H9 (cell line): ENCODE data around the gene RASGEF1C. TPM values are rescaled to one million over a fixed set of nuclear protein-coding genes. Genes with fewer than 3 reads are reported as not detected.
A peak's percentile ranks its signal among the peaks of the same experiment; 100 is the strongest.
"Not testable (repeated sequence)": the region's sequence is repeated elsewhere in the genome, so short reads cannot be mapped to it uniquely, and the experiment has no call there.

Source experiments
- DNase-seq: peaks from one replicate; pipeline ENCODE4 v3.0.0-alpha.2; 2017
- H2AFZ ChIP-seq: one replicate; pipeline ENCODE4 v1.6.1; 2013; ENCODE audit warnings: mild to moderate bottlenecking, low read length, control low read depth, moderate library complexity
- H2AK5ac ChIP-seq: 2 replicates; pipeline ENCODE4 v1.6.1; 2013; ENCODE audit warnings: low read length, control low read depth, mixed read lengths; ENCODE audit not compliant: insufficient read length
- H2BK120ac ChIP-seq: one replicate; pipeline ENCODE4 v1.6.1; 2013; ENCODE audit warnings: low read depth, mild to moderate bottlenecking, low read length, control low read depth, inconsistent platforms; ENCODE audit not compliant: poor library complexity, severe bottlenecking
- H2BK12ac ChIP-seq: 2 replicates; pipeline ENCODE4 v1.6.1; 2013; ENCODE audit warnings: low read length, control low read depth, mixed read lengths, low read depth; ENCODE audit not compliant: insufficient read length
- H2BK15ac ChIP-seq: 2 replicates; pipeline ENCODE4 v1.6.1; 2013; ENCODE audit warnings: low read depth, low read length, control low read depth
- H2BK20ac ChIP-seq: one replicate; pipeline ENCODE4 v1.6.1; 2013; ENCODE audit warnings: low read depth, mild to moderate bottlenecking, low read length, control low read depth, inconsistent platforms; ENCODE audit not compliant: poor library complexity, severe bottlenecking
- H2BK5ac ChIP-seq: 2 replicates; pipeline ENCODE4 v1.6.1; 2013; ENCODE audit warnings: low read length, control low read depth, mixed read lengths; ENCODE audit not compliant: insufficient read length
- H3K14ac ChIP-seq: 2 replicates; pipeline ENCODE4 v1.6.1; 2013; ENCODE audit warnings: low read length, control low read depth; ENCODE audit not compliant: insufficient read depth
- H3K18ac ChIP-seq: 2 replicates; pipeline ENCODE4 v1.6.1; 2013; ENCODE audit warnings: low read depth, mild to moderate bottlenecking, mixed read lengths, low read length, control low read depth; ENCODE audit not compliant: insufficient read length
- H3K23ac ChIP-seq: 2 replicates; pipeline ENCODE4 v1.6.1; 2013; ENCODE audit warnings: low read length, control low read depth, mixed read lengths, low read depth; ENCODE audit not compliant: insufficient read length
- H3K23me2 ChIP-seq: 2 replicates; pipeline ENCODE4 v1.6.1; 2013; ENCODE audit warnings: low read depth, mild to moderate bottlenecking, mixed read lengths, low read length, control low read depth; ENCODE audit not compliant: insufficient read length, poor library complexity, severe bottlenecking
- H3K27ac ChIP-seq: 2 replicates; pipeline ENCODE4 v1.5.1; 2013; ENCODE audit warnings: low read length, control low read depth, mixed read lengths, low read depth; ENCODE audit not compliant: insufficient read length
- H3K27me3 ChIP-seq: 2 replicates; pipeline ENCODE4 v1.6.1; 2013; ENCODE audit warnings: low read length, control low read depth, inconsistent platforms; ENCODE audit not compliant: insufficient read depth
- H3K4ac ChIP-seq: 2 replicates; pipeline ENCODE4 v1.6.1; 2013; ENCODE audit warnings: low read depth, mild to moderate bottlenecking, control low read depth, inconsistent platforms, low read length, moderate library complexity
- H3K4me1 ChIP-seq: 2 replicates; pipeline ENCODE4 v1.6.1; 2013; ENCODE audit warnings: low read length, control low read depth, inconsistent platforms; ENCODE audit not compliant: insufficient read depth
- H3K4me2 ChIP-seq: 2 replicates; pipeline ENCODE4 v1.6.1; 2013; ENCODE audit warnings: low read length, control low read depth, mixed read lengths; ENCODE audit not compliant: insufficient read length, insufficient read depth
- H3K56ac ChIP-seq: 2 replicates; pipeline ENCODE4 v1.6.1; 2013; ENCODE audit warnings: low read depth, mild to moderate bottlenecking, mixed read lengths, low read length, control low read depth; ENCODE audit not compliant: insufficient read length
- H3K79me1 ChIP-seq: 2 replicates; pipeline ENCODE4 v1.6.1; 2013; ENCODE audit warnings: low read depth, mild to moderate bottlenecking, moderate library complexity, low read length, control low read depth, inconsistent platforms; ENCODE audit not compliant: insufficient read depth, poor library complexity, severe bottlenecking
- H3K79me2 ChIP-seq: 2 replicates; pipeline ENCODE4 v1.6.1; 2013; ENCODE audit warnings: low read length, control low read depth, inconsistent platforms; ENCODE audit not compliant: insufficient read depth
- H3K9ac ChIP-seq: 2 replicates; pipeline ENCODE4 v1.6.1; 2013; ENCODE audit warnings: low read length, control low read depth, mixed read lengths; ENCODE audit not compliant: insufficient read length; ENCODE audit errors: extremely low read depth
- H3K9me3 ChIP-seq: one replicate; pipeline ENCODE4 v1.6.1; 2013; ENCODE audit warnings: low read depth, low read length, inconsistent platforms; ENCODE audit not compliant: control insufficient read depth
- H3T11ph ChIP-seq: one replicate; pipeline ENCODE4 v1.6.1; 2013; ENCODE audit warnings: mild to moderate bottlenecking, low read length, control low read depth, inconsistent platforms
- H4K20me1 ChIP-seq: one replicate; pipeline ENCODE4 v1.6.1; 2013; ENCODE audit not compliant: control insufficient read depth, insufficient read length, insufficient read depth
- H4K5ac ChIP-seq: 2 replicates; pipeline ENCODE4 v1.6.1; 2013; ENCODE audit warnings: low read depth, mild to moderate bottlenecking, mixed read lengths, low read length, control low read depth; ENCODE audit not compliant: insufficient read length
- H4K8ac ChIP-seq: replicated peaks from 2 replicates; pipeline ENCODE4 v1.6.1; 2013; ENCODE audit warnings: low read length, control low read depth, mixed read lengths, low read depth; ENCODE audit not compliant: insufficient read length
- H4K91ac ChIP-seq: 2 replicates; pipeline ENCODE4 v1.6.1; 2013; ENCODE audit warnings: low read depth, mild to moderate bottlenecking, moderate library complexity, mixed read lengths, low read length, control low read depth; ENCODE audit not compliant: insufficient read length
- H3K27ac Mint-ChIP-seq, 3 experiments: 2 replicates in 2 of 3; 3 replicates in 1 of 3; pipeline ENCODE4 v1.8.0; 2020 to 2021; ENCODE audit warnings: mixed read lengths in 3 of 3, mild to moderate bottlenecking in 1 of 3, moderate library complexity in 1 of 3
- H3K27me3 Mint-ChIP-seq: 2 replicates; pipeline ENCODE4 v1.8.0; 2021; ENCODE audit warnings: low read depth, mild to moderate bottlenecking, moderate library complexity, mixed read lengths
- H3K36me3 Mint-ChIP-seq, 3 experiments: 2 replicates in 2 of 3; 3 replicates in 1 of 3; pipeline ENCODE4 v1.8.0; 2020 to 2021; ENCODE audit warnings: low read depth in 3 of 3, mixed read lengths in 3 of 3; ENCODE audit not compliant: insufficient read depth in 1 of 3
- H3K4me1 Mint-ChIP-seq, 2 experiments: 2 replicates each; pipeline ENCODE4 v1.8.0; 2020; ENCODE audit warnings: mixed read lengths in 2 of 2
- H3K4me3 Mint-ChIP-seq, 2 experiments: 2 replicates in 1 of 2; 3 replicates in 1 of 2; pipeline ENCODE4 v1.8.0; 2020 to 2021; ENCODE audit warnings: mild to moderate bottlenecking in 2 of 2, mixed read lengths in 2 of 2, moderate library complexity in 1 of 2
- H3K9me3 Mint-ChIP-seq, 2 experiments: 2 replicates in 1 of 2; 3 replicates in 1 of 2; pipeline ENCODE4 v1.8.0; 2020; ENCODE audit warnings: mild to moderate bottlenecking in 2 of 2, mixed read lengths in 2 of 2, moderate library complexity in 1 of 2
- CTCF ChIP-seq: fragments of 200-600 bp; sonication (generic); conservative IDR thresholded peaks from 3 replicates; pipeline ENCODE4 v1.8.0; 2021; ENCODE audit warnings: antibody characterized with exemption, mild to moderate bottlenecking
- WGBS: extraction: QIAGEN DNeasy Blood & Tissue Kit; methylation state at CpG from one replicate; pipeline ENCODE4 v1.1.7; 2013; ENCODE audit warnings: missing lambda C conversion rate, low lambda C conversion rate, mixed read lengths; ENCODE audit not compliant: insufficient read length; ENCODE audit errors: extremely low coverage; 5-methylcytosine and 5-hydroxymethylcytosine counted together
- total RNA-seq: library from RNA; stranded (reverse); gene quantifications from 2 replicates; pipeline ENCODE4 v1.2.1, GENCODE V29; 2021

RASGEF1C gene
- total RNA-seq, 1 experiment from 2014 or later = 0.83 TPM

GRCh38 chr5:180090098-180090768 lies 118.8 kb downstream of the RASGEF1C start:
- Histone ChIP-seq H2BK20ac (no peak overlapping the region), H3K4me1 (peaks cover 2% of the 10 kb centered on the region; the same call in 1 of the 2 replicates), H2AFZ (no peak overlapping the region), H2AK5ac (no peak overlapping the region), H3K23me2 (peaks cover 4% of the 10 kb centered on the region), H3K27me3 (no peaks in the 10 kb centered on the region), H3K27ac (peak overlapping the region; percentile 63), H3K56ac (no peak overlapping the region), H2BK15ac (peak overlapping the region; percentile 87; the same call in 1 of the 2 replicates), H3K14ac (peak overlapping the region; percentile 81; the same call in 1 of the 2 replicates), H3K23ac (no peak overlapping the region), H4K20me1 (no peaks in the 10 kb centered on the region), H2BK120ac (peak overlapping the region; percentile 87), H4K8ac (no peak overlapping the region), H3K4me2 (peak overlapping the region; percentile 51), H4K5ac (no peak overlapping the region), H3T11ph (peak overlapping the region; percentile 73), H3K79me2 (no peaks in the 10 kb centered on the region), H3K9ac (peak overlapping the region; percentile 58), H3K18ac (peak overlapping the region; percentile 93), H4K91ac (no peak overlapping the region), H3K79me1 (no peaks in the 10 kb centered on the region), H3K9me3 (no peaks in the 10 kb centered on the region), H2BK12ac (no peak overlapping the region), H3K4ac (no peak overlapping the region; the same call in 1 of the 2 replicates), H2BK5ac (no peak overlapping the region)
- Mint-ChIP-seq H3K27ac (peak overlapping the region; percentile 95 to 98 (median 98)), H3K4me1 (peaks cover 35 to 50% of the 10 kb centered on the region in 2 experiments), H3K4me3 (peak overlapping the region; percentile 62 to 77), H3K27me3 (peaks cover 2% of the 10 kb centered on the region; the same call in 1 of the 2 replicates), H3K36me3 (peaks cover 0 to 14% (median 0%) of the 10 kb centered on the region in 3 experiments; a peak in 2 of 7 replicates), H3K9me3 (peaks cover 0 to 3% of the 10 kb centered on the region in 2 experiments; a peak in 2 of 5 replicates)
- peak; percentile 95 for DNase-seq
- peak; percentile 98 for TF ChIP-seq CTCF
- WGBS = no CpG with 5 or more reads among the region's 58 CpGs

GRCh38 chr5:180089628-180090027 lies 119.4 kb downstream of the RASGEF1C start:
- H4K8ac ChIP-seq, H2BK12ac ChIP-seq, H3K23me2 ChIP-seq, H3K27me3 Mint-ChIP-seq, H4K5ac ChIP-seq, H2BK15ac ChIP-seq, H4K91ac ChIP-seq, H3T11ph ChIP-seq, H3K14ac ChIP-seq, DNase-seq, H3K27ac ChIP-seq, H3K18ac ChIP-seq, H3K4ac ChIP-seq, H3K79me1 ChIP-seq, H3K9me3 Mint-ChIP-seq, H3K9ac ChIP-seq, H3K9me3 ChIP-seq, H3K4me1 ChIP-seq, H2BK5ac ChIP-seq, H3K79me2 ChIP-seq, H3K56ac ChIP-seq, H2AK5ac ChIP-seq, H4K20me1 ChIP-seq, H2AFZ ChIP-seq, H3K23ac ChIP-seq, H3K27me3 ChIP-seq, H2BK20ac ChIP-seq: not testable (repeated sequence)
- peaks cover 41 to 56% of the 10 kb centered on the region in 2 experiments for H3K4me1 Mint-ChIP-seq
- H3K4me3 Mint-ChIP-seq = peak overlapping the region; percentile 62 to 77; a peak in 4 of 5 replicates
- H3K27ac Mint-ChIP-seq = peak overlapping the region in 1 of 3 experiments; percentile 98; a peak in 2 of 7 replicates
- Histone ChIP-seq H3K4me2 (peak overlapping the region; percentile 51), H2BK120ac (peak overlapping the region; percentile 87)
- H3K36me3 Mint-ChIP-seq = peaks cover 0 to 11% (median 0%) of the 10 kb centered on the region in 3 experiments; a peak in 2 of 7 replicates
- WGBS = no CpG with 5 or more reads among the region's 18 CpGs
